Neural cell (in vitro differentiated cells): ENCODE measurements around the gene TMEM255B.

ENCODE experiments used
- CTCF ChIP-seq: fragments of 450-650 bp; IDR thresholded peaks from 2 replicates; pipeline ENCODE4 v1.5.1; 2014; ENCODE audit warnings: antibody characterized with exemption, mild to moderate bottlenecking, moderate library complexity; ENCODE audit not compliant: poor library complexity, severe bottlenecking
- RAD21 ChIP-seq: fragments of 450-650 bp; conservative IDR thresholded peaks from 2 replicates; pipeline ENCODE4 v1.6.1; 2014; ENCODE audit warnings: antibody characterized with exemption, mild to moderate bottlenecking, moderate library complexity
- SMC3 ChIP-seq: fragments of 450-650 bp; conservative IDR thresholded peaks from 2 replicates; pipeline ENCODE4 v1.6.1; 2014; ENCODE audit warnings: antibody characterized with exemption, mild to moderate bottlenecking, moderate library complexity; ENCODE audit not compliant: poor library complexity

- TF ChIP-seq RAD21 (no peak), SMC3 (no peak), CTCF (no peak)
Observed at GRCh38 chr13:113815151-113816058, 56.4 kb downstream of the TMEM255B start.
